ENCODE data around the gene CDK2.

GRCh38 chr12:55969356-55969755, 2.7 kb downstream of the CDK2 start:
- TF ChIP-seq CTCF (IDR thresholded peaks at IDR 0.05) (no peak), EZH2 (IDR thresholded peaks at IDR 0.05) (no peak), EZH2phosphoT487 (IDR thresholded peaks at IDR 0.05) (no peak)
